C4-2B (cell line): ENCODE results near the gene HBZ.

ENCODE experiments used
- CTCF ChIP-seq: fragments of 450-650 bp; conservative IDR thresholded peaks from 2 replicates; pipeline ENCODE4 v1.5.1; 2017; ENCODE audit warnings: mild to moderate bottlenecking
- ZFX ChIP-seq: fragments of 450-650 bp; IDR thresholded peaks from 2 replicates; pipeline ENCODE4 v1.6.1; 2017

DNA sequence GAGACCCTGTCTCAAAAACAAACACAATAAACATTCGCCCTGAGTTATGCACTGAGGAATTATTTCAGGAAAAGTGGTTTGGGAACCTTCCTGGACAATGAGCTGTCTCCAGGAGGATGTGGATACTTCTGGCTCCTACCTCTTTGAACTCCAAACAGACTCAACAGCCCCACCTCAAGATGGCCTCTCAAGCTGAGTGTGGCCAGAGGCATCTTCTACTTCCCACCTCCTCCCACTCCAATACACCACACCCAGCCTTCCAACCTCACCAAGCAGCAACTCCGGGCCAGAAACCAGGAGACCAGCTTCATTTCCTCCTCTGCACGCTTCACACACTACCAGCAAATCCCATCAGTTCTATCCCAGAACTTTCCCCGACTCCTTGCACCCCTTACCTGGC lies 39.4 kb downstream of the HBZ start:
- TF ChIP-seq CTCF (no peak), ZFX (no peak)
